HG03139 (cell line): ENCODE measurements around the gene MEGF9.
"Not testable (repeated sequence)": the region's sequence is repeated elsewhere in the genome, so short reads cannot be mapped to it uniquely, and the experiment has no call there.

Experiments
- ATAC-seq: cut with Tn5 transposase; IDR thresholded peaks from one replicate; pipeline ENCODE4 v1.9.1; 2021; ENCODE audit not compliant: unreplicated experiment

The MEGF9 gene

GRCh38 chr9:120580051-120580896 is 134.0 kb downstream of the MEGF9 start, which contains the start of gene CDK5RAP2:
Gene CDK5RAP2 (minus strand): TSS chr9:120580167. CDS start chr9:120579978, 189 bp downstream.
- ATAC-seq: peak; percentile 86

- peak; percentile 31 for ATAC-seq
These were observed 134.9 kb downstream of the MEGF9 start for GRCh38 chr9:120579139-120580050.

- no peak for ATAC-seq
These were observed 139.8 kb downstream of the MEGF9 start for GRCh38 chr9:120574473-120574872.

GRCh38 chr9:120572472-120572871 is 141.8 kb downstream of the MEGF9 start:
- no peak for ATAC-seq

GRCh38 chr9:120571443-120572257 is 142.6 kb downstream of the MEGF9 start:
- no peak for ATAC-seq

- no peak for ATAC-seq
These were observed 144.0 kb downstream of the MEGF9 start for GRCh38 chr9:120570296-120570695.

GRCh38 chr9:120569556-120569955 is 144.7 kb downstream of the MEGF9 start:
- no peak for ATAC-seq

- ATAC-seq: no peak
These were observed 145.5 kb downstream of the MEGF9 start for GRCh38 chr9:120568816-120569215.

GRCh38 chr9:120567874-120568273 is 146.4 kb downstream of the MEGF9 start:
- ATAC-seq: no peak

GRCh38 chr9:120567081-120567480 is 147.2 kb downstream of the MEGF9 start:
- ATAC-seq: no peak

- no peak for ATAC-seq
These were observed 149.7 kb downstream of the MEGF9 start for GRCh38 chr9:120564589-120564988.

GRCh38 chr9:120562861-120563443 is 151.3 kb downstream of the MEGF9 start:
- ATAC-seq: no peak

GRCh38 chr9:120561709-120562108 is 152.6 kb downstream of the MEGF9 start:
- no peak for ATAC-seq

GRCh38 chr9:120559546-120559945 is 154.7 kb downstream of the MEGF9 start:
- ATAC-seq: no peak

GRCh38 chr9:120558454-120558853 is 155.8 kb downstream of the MEGF9 start:
- no peak for ATAC-seq

GRCh38 chr9:120557205-120557604 is 157.1 kb downstream of the MEGF9 start:
- no peak for ATAC-seq

GRCh38 chr9:120556775-120557174 is 157.5 kb downstream of the MEGF9 start:
- no peak for ATAC-seq

GRCh38 chr9:120555839-120556238 is 158.4 kb downstream of the MEGF9 start:
- ATAC-seq: no peak

- ATAC-seq: not testable (repeated sequence)
These were observed 162.0 kb downstream of the MEGF9 start for GRCh38 chr9:120552210-120552704.
